Adrenal gland (tissue), 5 donors: Measurements from ENCODE around the gene EIPR1.

ENCODE experiments used
- POLR2A ChIP-seq, 2 donors: fragments of 450-650 bp; IDR thresholded peaks; one replicate each; pipeline ENCODE4 v1.6.1; 2017; ENCODE audit warnings: antibody characterized with exemption in 2 of 2, mild to moderate bottlenecking in 2 of 2, moderate library complexity in 1 of 2
- TF ChIP-seq, protein P1 (sequence below), 6 experiments: fragments of 450-650 bp in 4 of 6; fragments of 200-600 bp in 2 of 6; sonication (generic) in 1 of 6; IDR thresholded peaks; 1 replicate in 5 of 6; 2 replicates in 1 of 6; pipeline versions ENCODE4 v1.5.1 to v1.8.0; 2016 to 2021; ENCODE audit warnings: antibody characterized with exemption in 6 of 6, mild to moderate bottlenecking in 2 of 6, moderate library complexity in 1 of 6
- donor health status: DM: no; HTN: no; CAD: no.

DNA sequence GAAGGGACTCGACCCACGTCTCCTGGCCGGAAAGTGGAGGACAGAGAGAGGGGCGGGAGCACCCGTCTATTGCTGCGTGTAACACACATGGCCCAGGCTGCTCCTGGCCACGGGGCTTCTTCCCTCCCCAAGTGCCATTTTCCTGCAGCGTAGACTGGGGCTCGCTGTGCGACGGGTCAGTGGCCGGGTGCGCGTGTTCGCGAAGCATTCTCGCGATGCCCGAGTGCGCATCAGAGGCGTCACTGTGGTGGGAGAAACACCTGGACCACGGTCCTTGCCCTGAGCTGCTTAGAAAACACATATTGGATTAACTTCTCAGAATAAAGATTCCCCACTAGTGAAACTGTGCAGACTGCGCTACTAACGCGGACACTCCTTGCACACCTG, 200.8 kb downstream of the EIPR1 start:
- TF ChIP-seq, protein P1, sequence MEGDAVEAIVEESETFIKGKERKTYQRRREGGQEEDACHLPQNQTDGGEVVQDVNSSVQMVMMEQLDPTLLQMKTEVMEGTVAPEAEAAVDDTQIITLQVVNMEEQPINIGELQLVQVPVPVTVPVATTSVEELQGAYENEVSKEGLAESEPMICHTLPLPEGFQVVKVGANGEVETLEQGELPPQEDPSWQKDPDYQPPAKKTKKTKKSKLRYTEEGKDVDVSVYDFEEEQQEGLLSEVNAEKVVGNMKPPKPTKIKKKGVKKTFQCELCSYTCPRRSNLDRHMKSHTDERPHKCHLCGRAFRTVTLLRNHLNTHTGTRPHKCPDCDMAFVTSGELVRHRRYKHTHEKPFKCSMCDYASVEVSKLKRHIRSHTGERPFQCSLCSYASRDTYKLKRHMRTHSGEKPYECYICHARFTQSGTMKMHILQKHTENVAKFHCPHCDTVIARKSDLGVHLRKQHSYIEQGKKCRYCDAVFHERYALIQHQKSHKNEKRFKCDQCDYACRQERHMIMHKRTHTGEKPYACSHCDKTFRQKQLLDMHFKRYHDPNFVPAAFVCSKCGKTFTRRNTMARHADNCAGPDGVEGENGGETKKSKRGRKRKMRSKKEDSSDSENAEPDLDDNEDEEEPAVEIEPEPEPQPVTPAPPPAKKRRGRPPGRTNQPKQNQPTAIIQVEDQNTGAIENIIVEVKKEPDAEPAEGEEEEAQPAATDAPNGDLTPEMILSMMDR (IDR thresholded peaks at IDR 0.05), result no peak
- no peak for TF ChIP-seq POLR2A (IDR thresholded peaks at IDR 0.05)
